Heart right ventricle (tissue), 16 donors: Measurements from ENCODE around the gene POP7. TPM values are rescaled to one million over a fixed set of nuclear protein-coding genes. Genes with fewer than 3 reads are reported as not detected.
A peak's percentile ranks its signal among the peaks of the same experiment; 100 is the strongest.

ENCODE experiments used
- ATAC-seq, 8 donors: fragments of 200-7000 bp; cut with Tn5 transposase; one replicate each; pipeline ENCODE4 v1.9.1; 2020; ENCODE audit warnings: mild to moderate bottlenecking in 8 of 8, moderate library complexity in 8 of 8, moderate number of reproducible peaks in 1 of 8
- DNase-seq, 2 donors: peaks; one replicate each; pipeline ENCODE4 v3.0.0-alpha.2; 2020
- H3K27ac ChIP-seq, 10 donors: fragments of 200-600 bp; sonication (generic) in 2 of 10; one replicate each; pipeline versions ENCODE4 v1.5.0 to v1.8.0; 2020 to 2022; ENCODE audit warnings: mild to moderate bottlenecking in 3 of 10
- H3K27me3 ChIP-seq, 7 donors: fragments of 200-600 bp; one replicate each; pipeline ENCODE4 v1.8.0; 2021 to 2022; ENCODE audit warnings: mild to moderate bottlenecking in 2 of 7
- H3K36me3 ChIP-seq, 9 donors: fragments of 200-600 bp; sonication (generic) in 1 of 9; one replicate each; pipeline versions ENCODE4 v1.5.0 to v1.8.0; 2020 to 2022; ENCODE audit warnings: mild to moderate bottlenecking in 2 of 9
- H3K4me1 ChIP-seq, 9 donors: fragments of 200-600 bp; sonication (generic) in 1 of 9; one replicate each; pipeline versions ENCODE4 v1.5.0 to v1.8.0; 2020 to 2022; ENCODE audit warnings: mild to moderate bottlenecking in 4 of 9
- H3K4me3 ChIP-seq, 10 donors: fragments of 200-600 bp; sonication (generic) in 2 of 10; one replicate each; pipeline versions ENCODE4 v1.5.0 to v1.8.0; 2020 to 2022; ENCODE audit warnings: mild to moderate bottlenecking in 7 of 10, moderate library complexity in 2 of 10
- H3K9me3 ChIP-seq, 11 donors: fragments of 200-600 bp in 10 of 11; sonication (generic) in 2 of 11; one replicate each; pipeline versions ENCODE4 v1.5.0 to v1.8.0; 2013 to 2022; ENCODE audit warnings: mild to moderate bottlenecking in 2 of 11, control low read depth in 1 of 11, moderate library complexity in 1 of 11
- WGBS, 2 donors: extraction: QIAGEN DNeasy Blood & Tissue Kit; methylation state at CpG; one replicate each; pipeline ENCODE4 v1.1.7; 2013; ENCODE audit warnings: inconsistent platforms in 1 of 2; 5-methylcytosine and 5-hydroxymethylcytosine counted together
- intact Hi-C, 10 donors: fragments of 100-400 bp; cut with DNase I; formaldehyde crosslinking; loops; one replicate each; pipeline versions ENCODE4 v1.11.1 to v1.14.2; 2022
- polyA plus RNA-seq, 2 donors: library from polyadenylated mRNA; stranded (reverse); fragments of 200-250 nt; gene quantifications; one replicate each; pipeline ENCODE4 v1.2.3, GENCODE V29; 2013
- total RNA-seq, 10 donors: library from RNA; stranded (reverse); fragmentation: NEBNext Ultra II Directional in 3 of 10; extraction: Animal tissue kit (Norgen Biotek cat#: 25700) in 3 of 10; gene quantifications; one replicate each; pipeline versions ENCODE4 v1.2.1 to v1.2.4, GENCODE V29; 2021 to 2023
- TF ChIP-seq, protein P1 (sequence below), 9 donors: fragments of 200-600 bp; sonication (generic) in 2 of 9; IDR thresholded peaks; one replicate each; pipeline versions ENCODE4 v1.5.0 to v1.8.0; 2021 to 2022; ENCODE audit warnings: antibody characterized with exemption in 9 of 9, mild to moderate bottlenecking in 5 of 9, moderate library complexity in 1 of 9
- donor health status: Arrhythmogenic right ventricular cardiomyopathy.
- donor health status: ischemic (EF 13 %, LVEDD 7.1; RV severe dilation, severe dysfunction).
- donor health status: healthy with polysubstance abuse.
- donor health status: DM: no; HTN: yes; CAD: no.
- donor health status: DM: no; HTN: no; CAD: no.
- donor health status: ischemic (EF 25% LVEDD 6.9; RV normal size, moderate dysfunction).
- donor health status: ischemic (EF 25% LVEDD 5.7; RV mildly dilated, moderate dysfunction).
- donor health status: healthy.
- donor health status: DM: yes; HTN: yes; CAD: no.
- donor health status: Ischemic cardiomyopathy.
- donor health status: ischemic (EF 35%, LVEDD 5.7; RV mildly dilated, moderate dysfunction).
- donor health status: nonischemic (EF 11% LVEDD 7.7; RV severe dilation, severe dysfunction).
- donor health status: DM: yes; HTN: yes; CAD: no.
- donor health status: PGD.
- donor health status: ischemic (EF 29% LVEDD 5.4; RV normal size, mild dysfunction).
- donor health status: nonischemic (EF 23%, LVEDD 6.1; RV moderate dilation, normal function).

POP7 gene
- total and polyA plus RNA-seq, 12 donors: 23.2 to 71.5 (median 25.7) TPM

DNA sequence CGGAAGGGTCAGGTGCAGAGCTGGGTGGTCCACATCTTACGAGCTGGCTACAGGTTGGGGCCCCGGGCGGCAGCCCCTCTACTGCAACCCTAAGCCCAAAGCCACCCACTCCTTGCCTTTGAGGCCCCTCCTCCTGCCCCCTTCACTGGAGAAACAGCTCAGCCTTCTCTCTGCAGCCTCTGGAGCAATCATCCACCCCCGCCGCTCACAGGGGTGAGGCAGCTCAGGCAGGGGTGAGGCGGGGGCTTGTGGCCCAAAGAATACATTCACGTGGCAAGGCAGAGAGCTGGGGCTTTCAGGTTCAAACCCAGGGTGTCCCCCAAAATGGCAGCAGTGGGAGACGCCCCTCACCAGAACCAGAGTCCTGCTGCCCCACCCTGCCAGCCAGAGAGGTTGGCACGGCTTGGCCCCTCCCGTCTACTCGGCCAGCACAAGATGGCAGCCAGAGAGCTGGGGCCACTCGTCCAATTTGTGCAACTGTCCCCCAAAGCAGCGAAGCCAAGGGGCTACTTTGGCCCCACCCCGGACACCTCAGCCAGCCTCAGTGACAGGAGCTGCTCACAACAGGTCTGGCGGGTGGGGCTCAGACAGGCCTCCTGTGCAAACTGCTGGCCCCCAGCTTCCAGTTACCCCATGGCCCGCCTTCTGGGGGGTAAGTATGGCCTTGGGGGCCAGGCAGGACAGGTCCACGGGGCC, 25.2 kb upstream of the POP7 start:
- H3K27me3 ChIP-seq: no peaks in the 10 kb centered on the region
- no peaks in the 10 kb centered on the region for H3K9me3 ChIP-seq
- peaks cover 0 to 45% (median 23%) of the 10 kb centered on the region in 9 donors for H3K4me1 ChIP-seq
- peak in 2 of 8 donors; percentile 0 to 1 for ATAC-seq
- H3K4me3 ChIP-seq: no peak overlapping the region
- H3K36me3 ChIP-seq: peaks cover 0 to 96% (median 71%) of the 10 kb centered on the region in 9 donors
- peak overlapping the region in 6 of 10 donors; percentile 4 to 55 (median 21) for H3K27ac ChIP-seq
- intact Hi-C loops: loop anchor here in 4 of 10 donors (5.0 to 10.0 kb wide), 3 partner anchors 73 to 216 kb away; partner anchors contain the start of genes SPACDR (in 2 of the 4) and TSC22D4 (in 1 of the 4)
- WGBS, 2 donors: 85 to 86% methylated on average over 17 to 18 of the region's 18 CpGs
- TF ChIP-seq, protein P1, sequence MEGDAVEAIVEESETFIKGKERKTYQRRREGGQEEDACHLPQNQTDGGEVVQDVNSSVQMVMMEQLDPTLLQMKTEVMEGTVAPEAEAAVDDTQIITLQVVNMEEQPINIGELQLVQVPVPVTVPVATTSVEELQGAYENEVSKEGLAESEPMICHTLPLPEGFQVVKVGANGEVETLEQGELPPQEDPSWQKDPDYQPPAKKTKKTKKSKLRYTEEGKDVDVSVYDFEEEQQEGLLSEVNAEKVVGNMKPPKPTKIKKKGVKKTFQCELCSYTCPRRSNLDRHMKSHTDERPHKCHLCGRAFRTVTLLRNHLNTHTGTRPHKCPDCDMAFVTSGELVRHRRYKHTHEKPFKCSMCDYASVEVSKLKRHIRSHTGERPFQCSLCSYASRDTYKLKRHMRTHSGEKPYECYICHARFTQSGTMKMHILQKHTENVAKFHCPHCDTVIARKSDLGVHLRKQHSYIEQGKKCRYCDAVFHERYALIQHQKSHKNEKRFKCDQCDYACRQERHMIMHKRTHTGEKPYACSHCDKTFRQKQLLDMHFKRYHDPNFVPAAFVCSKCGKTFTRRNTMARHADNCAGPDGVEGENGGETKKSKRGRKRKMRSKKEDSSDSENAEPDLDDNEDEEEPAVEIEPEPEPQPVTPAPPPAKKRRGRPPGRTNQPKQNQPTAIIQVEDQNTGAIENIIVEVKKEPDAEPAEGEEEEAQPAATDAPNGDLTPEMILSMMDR (IDR thresholded peaks at IDR 0.05): no peak
- no peak for DNase-seq

GRCh38 chr7:100681491-100682227, 24.3 kb upstream of the POP7 start:
- Histone ChIP-seq H3K9me3 (no peaks in the 10 kb centered on the region), H3K27ac (peak overlapping the region in 1 of 10 donors; percentile 21), H3K36me3 (peaks cover 0 to 100% (median 78%) of the 10 kb centered on the region in 9 donors), H3K4me3 (no peak overlapping the region), H3K27me3 (no peaks in the 10 kb centered on the region), H3K4me1 (peaks cover 0 to 36% (median 14%) of the 10 kb centered on the region in 9 donors)
- ATAC-seq (no peak), DNase-seq (no peak)
- WGBS, 2 donors: 77 to 78% methylated on average over 29 of the region's 29 CpGs
- TF ChIP-seq, protein P1 (IDR thresholded peaks at IDR 0.05): no peak
- intact Hi-C loops: loop anchor here in 5 of 10 donors (2.0 to 10.0 kb wide), 4 partner anchors 74 to 217 kb away; partner anchors contain the start of genes SPACDR (in 2 of the 5) and TSC22D4 (in 1 of the 5)

- DNase-seq: no peak
- Histone ChIP-seq H3K27ac (no peak overlapping the region), H3K36me3 (peaks cover 3 to 100% (median 78%) of the 10 kb centered on the region in 9 donors), H3K27me3 (no peaks in the 10 kb centered on the region), H3K9me3 (no peaks in the 10 kb centered on the region), H3K4me1 (peaks cover 0 to 30% (median 8%) of the 10 kb centered on the region in 9 donors), H3K4me3 (no peak overlapping the region)
- WGBS, 2 donors: 82 to 84% methylated on average over 24 to 25 of the region's 25 CpGs
- ATAC-seq: no peak
- intact Hi-C loops: loop anchor here in 5 of 10 donors (2.0 to 10.0 kb wide), 4 partner anchors 75 to 217 kb away; partner anchors contain the start of genes SPACDR (in 2 of the 5) and TSC22D4 (in 1 of the 5)
- TF ChIP-seq, protein P1 (IDR thresholded peaks at IDR 0.05): no peak
These were observed 23.6 kb upstream of the POP7 start for GRCh38 chr7:100682228-100682741.
